ENCODE measurements around the gene BBS9.

BBS9 gene

DNA sequence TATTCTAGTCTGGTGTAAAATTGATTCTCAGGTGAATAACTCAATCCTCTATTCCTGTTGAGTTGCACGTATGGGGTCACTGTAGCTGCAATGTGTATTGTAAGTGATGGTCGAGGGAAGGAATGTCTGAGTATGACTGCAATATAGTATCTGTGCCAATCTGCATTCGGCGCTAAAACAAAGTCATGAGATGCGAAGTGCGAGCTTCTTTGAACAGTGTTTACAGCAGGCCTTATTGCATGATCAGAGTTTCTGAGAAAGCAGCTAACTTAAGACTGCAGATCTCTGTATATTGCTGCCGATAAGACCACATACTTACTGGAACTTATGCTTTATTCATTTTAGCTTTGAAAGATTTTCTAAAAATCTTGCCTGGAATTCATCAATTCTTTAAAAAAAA is 434.3 kb downstream of the BBS9 start:
- DNase-seq = no peak

DNA sequence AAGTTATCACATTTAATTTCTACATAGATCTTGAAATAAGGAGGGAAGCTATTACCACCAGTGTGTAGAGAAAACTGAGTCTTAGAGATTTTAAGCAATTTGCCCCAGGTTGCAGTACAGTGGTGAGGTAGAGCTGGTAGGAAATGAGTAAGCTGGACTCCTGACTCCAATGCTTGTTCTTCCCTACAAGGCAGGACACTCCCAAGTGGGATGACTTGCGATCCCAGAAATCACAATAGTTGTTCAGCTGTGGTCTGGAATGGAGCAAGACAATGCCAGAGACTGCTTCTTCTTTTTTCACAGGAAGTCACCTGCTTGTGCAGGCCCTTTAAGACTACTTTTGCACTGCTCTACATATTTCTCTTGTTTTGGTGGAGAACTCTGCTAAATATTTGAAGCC is 448.8 kb downstream of the BBS9 start:
- DNase-seq = no peak

GRCh38 chr7:33578881-33579672 is 449.7 kb downstream of the BBS9 start:
- no peak for DNase-seq

DNA sequence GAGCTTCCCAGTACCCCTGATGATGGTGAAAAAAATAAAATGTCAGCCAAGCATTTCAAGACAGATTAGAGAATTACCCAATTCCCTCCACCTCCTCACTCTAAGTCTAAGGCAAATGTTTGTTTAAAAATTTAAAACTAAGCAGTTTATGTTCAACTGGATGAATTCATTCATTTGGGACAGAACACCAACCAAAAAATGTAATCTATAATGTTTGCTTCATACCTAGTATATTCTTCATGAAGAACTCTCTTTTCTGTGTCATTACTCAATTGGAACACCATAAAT is 450.3 kb downstream of the BBS9 start:
- DNase-seq = no peak

GRCh38 chr7:33581236-33581635 is 451.9 kb downstream of the BBS9 start:
- no peak for DNase-seq

GRCh38 chr7:33582104-33582503 is 452.7 kb downstream of the BBS9 start:
- no peak for DNase-seq

- no peak for DNase-seq
Observed at GRCh38 chr7:33582533-33582932, 453.2 kb downstream of the BBS9 start.

- DNase-seq = no peak
Observed at GRCh38 chr7:33589911-33590310, 460.5 kb downstream of the BBS9 start.

- no peak for DNase-seq
Observed at GRCh38 chr7:33590916-33591315, 461.6 kb downstream of the BBS9 start.

- DNase-seq = no peak
Observed at GRCh38 chr7:33591490-33591889, 462.1 kb downstream of the BBS9 start.

DNA sequence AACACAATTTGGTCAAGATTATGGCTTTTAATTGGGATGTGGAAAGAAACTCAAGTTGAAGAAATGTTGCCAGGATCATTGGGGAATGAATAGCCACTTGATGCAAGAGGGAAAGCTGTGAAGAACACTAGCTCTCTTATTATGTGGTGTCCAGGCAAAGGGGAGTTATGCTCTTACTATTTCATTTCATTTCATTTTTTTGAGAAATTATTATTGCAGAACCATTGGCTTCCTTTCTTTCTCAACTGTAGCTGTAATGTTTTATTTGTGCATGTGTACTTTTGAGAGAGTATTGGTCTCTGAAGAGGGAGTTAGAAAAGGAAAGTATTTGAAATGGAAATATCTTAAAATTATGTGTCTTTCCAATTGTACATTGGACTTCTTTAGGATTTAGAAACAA is 463.4 kb downstream of the BBS9 start:
- no peak for DNase-seq

DNA sequence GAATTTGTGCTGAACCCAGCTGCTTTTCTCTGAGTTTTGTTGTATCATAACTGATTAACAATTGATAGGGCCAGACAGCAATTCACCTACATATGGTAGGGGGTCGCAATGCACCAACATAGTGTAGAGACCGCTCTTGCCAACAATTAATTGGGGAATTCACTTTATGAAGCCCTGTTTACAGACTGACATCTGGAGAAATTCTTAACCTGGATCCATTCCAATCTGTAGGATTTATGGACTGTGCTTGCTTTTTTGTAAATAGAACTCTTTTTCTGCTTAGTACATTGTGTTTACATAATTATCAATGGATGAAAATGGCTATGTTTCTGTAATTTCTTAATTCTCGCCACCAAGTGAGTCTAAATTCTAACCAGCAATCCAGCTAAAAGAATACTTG is 464.2 kb downstream of the BBS9 start:
- DNase-seq = no peak

- DNase-seq = no peak
Observed at GRCh38 chr7:33596686-33597085, 467.3 kb downstream of the BBS9 start.

DNA sequence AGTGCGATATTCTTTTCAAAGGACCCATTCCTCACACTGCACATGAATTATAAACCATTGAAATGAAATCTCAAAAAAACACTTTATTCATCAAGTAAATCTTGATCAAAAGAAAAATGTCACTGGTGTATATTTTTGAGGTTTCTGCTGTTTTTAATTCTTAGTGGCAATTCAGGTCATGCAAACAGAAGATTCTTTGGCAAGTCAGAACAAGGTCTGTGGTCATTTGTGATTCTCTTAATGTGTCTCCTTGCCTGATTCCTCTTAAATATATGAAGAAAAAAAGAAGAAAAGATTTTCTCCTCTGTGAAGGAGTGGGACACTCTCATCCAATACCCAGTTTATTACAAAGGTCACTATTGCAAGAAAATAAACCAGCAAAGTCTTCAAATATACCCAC is 467.8 kb downstream of the BBS9 start:
- DNase-seq = no peak

DNA sequence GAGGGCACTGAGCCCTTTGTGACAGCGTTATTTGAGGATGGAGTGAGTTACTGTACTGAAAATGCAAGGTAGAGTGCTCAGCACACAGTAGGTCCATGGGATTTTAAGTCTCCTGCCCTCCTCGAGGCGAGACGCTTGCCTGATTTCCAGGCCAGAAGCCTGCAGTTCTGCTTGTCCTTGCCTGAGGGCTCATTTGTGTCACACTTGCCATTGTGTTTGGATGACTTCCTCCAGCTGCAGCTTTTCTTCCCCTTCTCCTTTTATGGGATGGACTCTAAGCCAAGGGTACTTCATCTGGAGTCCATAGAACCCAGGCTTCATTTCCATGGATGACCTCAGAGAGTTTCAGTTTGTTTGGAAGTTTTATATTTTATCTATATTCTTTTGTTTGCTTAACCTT is 471.7 kb downstream of the BBS9 start:
- no peak for DNase-seq

DNA sequence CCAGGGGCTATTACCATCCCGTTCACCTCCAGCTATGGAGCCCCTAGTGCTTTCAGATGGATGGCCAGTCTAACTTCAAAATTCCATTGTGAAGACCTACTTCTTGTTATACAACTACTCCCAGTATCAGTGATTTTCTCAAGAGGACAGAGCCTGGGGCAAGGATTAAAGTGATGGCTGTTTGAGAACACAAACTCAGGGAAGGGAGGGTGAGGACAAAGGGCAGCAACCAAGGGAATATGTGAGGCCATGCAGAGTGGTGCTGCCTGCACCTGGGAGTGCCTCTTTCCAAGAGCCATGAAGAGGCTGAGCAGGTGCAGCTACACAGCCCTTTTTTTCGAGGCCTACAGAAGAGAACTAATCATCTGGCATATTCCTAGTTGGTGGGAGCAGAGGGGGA is 472.5 kb downstream of the BBS9 start:
- DNase-seq = no peak

GRCh38 chr7:33604056-33604455 is 474.7 kb downstream of the BBS9 start:
- no peak for DNase-seq

GRCh38 chr7:33610918-33611317 is 481.6 kb downstream of the BBS9 start:
- no peak for DNase-seq

DNA sequence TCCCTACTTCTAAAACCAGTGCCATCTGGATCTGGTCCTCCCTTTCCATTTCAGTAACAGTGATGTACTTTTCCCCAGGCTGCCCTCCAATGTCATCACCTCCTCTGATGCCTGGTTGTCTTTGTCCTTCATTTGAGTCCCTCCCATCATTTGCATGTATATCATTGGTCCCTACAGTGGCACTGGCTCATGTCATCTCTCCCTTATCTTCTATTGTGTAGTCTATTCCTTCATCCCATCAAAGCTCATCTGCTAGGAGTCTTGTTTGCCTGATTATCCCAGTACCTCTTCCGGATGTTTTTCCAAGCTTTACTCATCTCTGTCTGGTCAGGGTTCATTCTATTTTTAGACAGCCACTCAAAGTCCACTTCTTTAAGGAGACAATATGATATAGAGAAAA is 483.1 kb downstream of the BBS9 start:
- DNase-seq = no peak

DNA sequence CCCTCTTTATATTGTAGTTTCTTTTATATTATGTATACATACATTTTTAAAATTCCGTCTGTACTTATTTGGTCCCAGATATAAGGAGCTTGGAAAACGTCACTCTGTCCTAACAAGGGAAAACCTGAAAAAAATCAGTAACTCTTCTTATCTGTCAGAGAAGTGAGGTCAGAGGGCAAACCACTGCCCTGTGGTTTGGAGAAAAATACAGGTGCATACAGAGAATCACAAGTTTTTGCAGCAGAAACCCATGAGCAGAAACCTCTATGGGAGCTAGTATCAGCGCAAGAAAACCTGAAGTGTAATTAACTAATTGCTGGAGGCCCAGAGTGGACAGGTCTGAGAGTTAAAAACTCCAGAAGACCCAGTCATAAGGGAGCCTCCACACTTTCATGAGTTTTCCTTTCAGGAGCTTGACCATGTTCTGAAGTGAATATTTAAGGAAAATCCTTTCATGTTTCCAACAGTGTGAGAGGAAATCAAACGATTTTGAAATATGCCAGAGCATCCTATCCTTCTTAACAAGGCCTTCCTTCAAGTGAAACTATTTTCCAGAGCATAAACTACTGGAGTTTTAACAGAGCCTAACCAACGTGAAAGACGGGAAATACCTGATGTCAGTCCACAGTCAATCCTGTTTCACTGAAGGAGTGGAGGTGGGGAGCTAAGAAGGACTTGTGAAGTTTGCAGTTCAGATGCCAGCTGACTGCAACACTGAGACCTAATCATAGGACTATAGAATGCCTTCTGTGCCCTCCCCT is 485.2 kb downstream of the BBS9 start:
- no peak for DNase-seq

DNA sequence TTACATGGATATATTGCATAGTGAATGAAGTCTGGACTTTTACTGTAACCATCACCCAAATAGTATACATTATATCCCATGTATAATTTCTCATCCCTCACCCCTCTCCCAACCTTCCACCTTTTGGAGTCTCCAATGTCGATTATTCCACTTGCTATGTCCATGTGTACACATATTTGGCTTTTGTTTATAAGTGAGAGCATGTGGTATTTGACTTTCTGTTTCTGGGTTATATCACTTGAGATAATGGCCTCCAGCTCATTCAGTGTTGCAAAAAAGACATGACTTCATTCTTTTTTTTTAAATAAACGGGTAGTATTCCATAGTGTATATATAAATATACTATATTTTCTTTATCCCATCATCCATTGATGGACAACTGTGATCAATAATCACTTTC is 487.4 kb downstream of the BBS9 start:
- DNase-seq = no peak

DNA sequence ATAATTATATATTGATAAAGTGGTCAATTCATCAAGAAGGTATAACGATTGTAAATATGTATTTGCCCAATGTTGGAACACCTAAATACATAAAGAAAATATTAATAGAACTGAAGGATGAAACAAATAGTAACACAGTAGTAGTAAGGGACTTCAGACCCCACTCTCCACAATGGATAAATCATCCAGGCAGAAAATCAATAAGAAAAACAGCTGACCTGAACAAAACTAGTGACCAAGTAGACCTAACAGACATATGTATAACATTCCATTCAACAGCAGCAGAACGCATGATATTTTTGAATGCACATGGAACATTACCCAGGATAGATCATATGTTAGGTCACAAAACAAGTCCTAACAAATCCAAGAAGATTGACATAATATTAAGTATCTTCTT is 489.9 kb downstream of the BBS9 start:
- DNase-seq = no peak

DNA sequence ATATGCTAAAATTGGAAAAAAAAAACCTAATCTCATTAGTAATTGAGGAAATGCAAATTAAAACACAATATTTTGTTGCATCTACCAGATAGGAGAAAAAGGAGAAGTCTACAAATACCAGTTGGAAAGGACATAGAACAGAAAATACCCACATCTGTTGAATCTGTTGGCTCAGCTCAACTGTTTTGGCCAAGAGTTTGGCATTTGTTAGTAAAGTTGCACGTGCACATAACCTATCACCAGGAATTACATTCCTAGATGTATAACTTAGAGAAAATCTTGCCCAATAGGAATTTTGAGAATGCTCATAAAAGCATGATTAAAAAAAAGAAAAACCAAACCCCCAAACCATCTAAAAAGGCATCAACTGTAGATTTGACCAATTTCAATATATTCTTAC is 493.9 kb downstream of the BBS9 start:
- DNase-seq = no peak

DNA sequence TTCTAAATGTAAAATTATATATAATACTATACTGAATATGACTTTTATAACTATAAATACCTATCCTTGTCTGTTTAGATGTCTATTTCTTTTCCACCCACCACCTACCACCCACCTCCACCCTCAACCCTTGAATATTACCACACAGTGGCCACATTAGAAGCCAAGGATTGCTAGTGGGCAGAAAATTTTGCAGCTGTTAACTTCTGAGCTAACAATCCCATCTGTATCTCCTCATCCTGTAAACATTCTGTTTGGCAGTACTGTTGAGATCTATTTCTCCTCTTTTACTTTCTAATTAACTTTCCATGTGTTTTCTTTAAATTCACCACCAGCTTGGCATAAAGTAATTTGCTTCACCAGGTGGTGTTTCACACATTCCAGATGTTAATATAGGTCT is 494.9 kb downstream of the BBS9 start:
- DNase-seq = no peak

- no peak for DNase-seq
Observed at GRCh38 chr7:33626869-33627268, 497.5 kb downstream of the BBS9 start.

Data from activated CD4-positive, alpha-beta T cell treated with anti-CD3 and anti-CD28 coated beads, Interleukin-2, Interleukin-6, amounts not matched to agents 100 ng/mL and 50 ng/mL, durations not matched to agents 16 hours and 8 hours (primary cell).